ENCODE results near the gene RTL1. TPM values are rescaled to one million over a fixed set of nuclear protein-coding genes. Genes with fewer than 3 reads are reported as not detected.
A peak's percentile ranks its signal among the peaks of the same experiment; 100 is the strongest.

Gene RTL1
- total RNA-seq, 1 donor from 2014 or later: not detected

GRCh38 chr14:100854435-100854834 lies 49.1 kb downstream of the RTL1 start:
- Mint-ChIP-seq H3K4me3 (ENCODE audit: unreplicated experiment) (no peak overlapping the region), H3K36me3 (ENCODE audit: unreplicated experiment) (no peaks in the 10 kb centered on the region), H3K9me3 (ENCODE audit: unreplicated experiment) (no peaks in the 10 kb centered on the region), H3K4me1 (ENCODE audit: unreplicated experiment) (no peaks in the 10 kb centered on the region), H3K27ac (ENCODE audit: unreplicated experiment) (no peak overlapping the region), H3K27me3 (ENCODE audit: unreplicated experiment) (peaks cover 24% of the 10 kb centered on the region)
- TF ChIP-seq CTCF (IDR thresholded peaks at IDR 0.05): no peak
- no peak for DNase-seq (ENCODE audit: extremely low spot score, unreplicated experiment)

DNA sequence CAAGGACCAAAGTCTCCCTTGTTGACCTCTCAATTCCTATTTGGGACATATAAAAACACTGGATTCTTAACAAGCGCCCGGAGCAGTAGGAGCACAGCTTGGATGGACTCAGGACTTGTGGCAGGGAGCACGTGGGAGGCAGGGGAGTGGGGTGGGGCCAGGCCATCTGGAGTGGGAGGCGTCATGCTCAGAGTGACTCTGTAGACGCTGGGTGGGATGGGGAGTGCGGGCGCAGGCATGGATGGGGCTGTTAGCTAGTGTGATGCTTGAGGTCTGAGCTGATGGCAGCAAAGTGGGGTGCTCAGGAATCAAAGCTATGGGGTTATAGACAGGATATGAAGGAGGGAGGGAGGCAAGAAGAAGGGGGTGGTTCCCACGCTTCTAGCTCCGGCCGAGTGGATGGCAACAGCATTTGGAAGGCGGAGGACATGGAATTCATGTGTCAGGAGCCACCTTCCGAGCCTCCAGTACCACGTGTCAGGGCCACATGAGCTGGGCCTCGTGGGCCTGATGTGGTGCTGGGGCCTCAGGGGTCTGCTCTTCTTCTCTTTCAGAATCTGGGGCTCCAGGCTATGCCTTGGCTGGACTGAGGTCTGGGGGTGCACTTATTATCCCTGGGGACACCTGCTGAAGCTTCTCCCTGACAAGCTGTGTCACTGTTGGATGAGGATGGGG lies 51.4 kb downstream of the RTL1 start:
- H3K9me3 Mint-ChIP-seq (ENCODE audit: unreplicated experiment): no peaks in the 10 kb centered on the region
- H3K36me3 Mint-ChIP-seq (ENCODE audit: unreplicated experiment): no peaks in the 10 kb centered on the region
- DNase-seq (ENCODE audit: extremely low spot score, unreplicated experiment): no peak
- TF ChIP-seq CTCF (IDR thresholded peaks at IDR 0.05): no peak
- no peaks in the 10 kb centered on the region for H3K4me1 Mint-ChIP-seq (ENCODE audit: unreplicated experiment)
- no peak overlapping the region for H3K4me3 Mint-ChIP-seq (ENCODE audit: unreplicated experiment)
- H3K27ac Mint-ChIP-seq (ENCODE audit: unreplicated experiment): no peak overlapping the region
- H3K27me3 Mint-ChIP-seq (ENCODE audit: unreplicated experiment): peaks cover 19% of the 10 kb centered on the region

DNA sequence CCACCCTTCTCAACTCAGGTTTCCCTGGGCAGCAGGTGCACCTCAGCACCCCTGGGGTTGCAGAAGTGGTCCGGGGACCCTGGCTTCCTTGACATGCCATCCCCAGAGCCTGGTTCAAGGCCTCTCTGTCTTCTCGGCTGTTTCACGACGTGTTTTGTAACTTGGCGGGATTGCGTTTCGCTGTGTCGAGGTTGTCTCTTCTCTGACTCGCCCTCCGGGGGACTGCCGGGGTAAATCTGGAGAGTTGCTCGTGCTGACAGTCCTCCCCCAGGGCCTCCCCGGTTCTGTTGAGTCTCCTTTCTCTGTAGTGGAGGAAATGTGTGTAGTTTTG lies 52.0 kb downstream of the RTL1 start:
- no peak for DNase-seq (ENCODE audit: extremely low spot score, unreplicated experiment)
- H3K27me3 Mint-ChIP-seq (ENCODE audit: unreplicated experiment): peaks cover 15% of the 10 kb centered on the region
- H3K4me1 Mint-ChIP-seq (ENCODE audit: unreplicated experiment): no peaks in the 10 kb centered on the region
- H3K4me3 Mint-ChIP-seq (ENCODE audit: unreplicated experiment): no peak overlapping the region
- H3K27ac Mint-ChIP-seq (ENCODE audit: unreplicated experiment): no peak overlapping the region
- H3K36me3 Mint-ChIP-seq (ENCODE audit: unreplicated experiment): no peaks in the 10 kb centered on the region
- H3K9me3 Mint-ChIP-seq (ENCODE audit: unreplicated experiment): no peaks in the 10 kb centered on the region
- no peak for TF ChIP-seq CTCF (IDR thresholded peaks at IDR 0.05)

DNA sequence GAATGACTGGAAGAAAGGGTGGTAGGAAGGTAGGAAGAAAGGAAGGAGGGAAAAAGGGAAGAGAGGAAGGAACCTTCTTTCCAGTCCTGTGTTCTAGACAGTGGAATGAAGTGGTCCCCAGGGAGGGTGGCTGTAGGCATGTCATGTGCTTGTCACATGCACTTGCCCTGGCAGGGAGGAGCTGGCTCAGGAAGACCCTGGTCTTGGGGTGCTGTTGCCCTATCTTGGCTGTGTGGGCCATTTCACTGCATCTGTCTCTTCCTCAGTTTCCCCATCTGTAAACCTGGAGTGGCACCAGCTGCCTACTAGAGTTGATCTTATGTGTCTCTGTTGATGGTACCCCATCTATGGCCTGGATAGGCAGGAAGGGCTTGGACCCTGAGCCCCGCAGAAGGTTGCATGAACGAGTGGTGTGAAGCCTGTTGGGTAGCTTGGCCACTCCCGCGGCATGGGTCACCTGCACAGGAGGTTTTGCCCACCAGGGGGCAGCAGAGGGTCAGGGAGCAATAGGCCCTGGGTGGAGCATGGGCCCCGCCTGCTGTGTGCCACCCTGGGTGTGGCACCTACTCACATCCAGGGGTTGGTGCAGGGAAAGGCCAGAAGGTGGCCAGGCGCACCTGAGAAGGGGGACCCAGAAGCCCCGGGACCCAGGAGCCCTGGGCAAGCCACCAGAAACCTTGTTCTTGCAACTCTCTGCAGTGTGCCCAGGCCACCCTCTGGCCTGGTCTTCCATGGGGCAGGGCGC lies 52.5 kb downstream of the RTL1 start:
- no peaks in the 10 kb centered on the region for H3K36me3 Mint-ChIP-seq (ENCODE audit: unreplicated experiment)
- no peak overlapping the region for H3K4me3 Mint-ChIP-seq (ENCODE audit: unreplicated experiment)
- H3K9me3 Mint-ChIP-seq (ENCODE audit: unreplicated experiment): no peaks in the 10 kb centered on the region
- peaks cover 11% of the 10 kb centered on the region for H3K27me3 Mint-ChIP-seq (ENCODE audit: unreplicated experiment)
- no peaks in the 10 kb centered on the region for H3K4me1 Mint-ChIP-seq (ENCODE audit: unreplicated experiment)
- DNase-seq (ENCODE audit: extremely low spot score, unreplicated experiment): no peak
- peak; percentile 48 for TF ChIP-seq CTCF (IDR thresholded peaks at IDR 0.05)
- H3K27ac Mint-ChIP-seq (ENCODE audit: unreplicated experiment): no peak overlapping the region

GRCh38 chr14:100849115-100849781 lies 54.3 kb downstream of the RTL1 start:
- H3K4me3 Mint-ChIP-seq (ENCODE audit: unreplicated experiment): no peak overlapping the region
- DNase-seq (ENCODE audit: extremely low spot score, unreplicated experiment): no peak

More at GRCh38 chr14:100849115-100849781, 54.3 kb downstream of the RTL1 start:
- H3K27ac Mint-ChIP-seq (ENCODE audit: unreplicated experiment): no peak overlapping the region
- no peaks in the 10 kb centered on the region for H3K9me3 Mint-ChIP-seq (ENCODE audit: unreplicated experiment)
- no peak for TF ChIP-seq CTCF (IDR thresholded peaks at IDR 0.05)
- H3K27me3 Mint-ChIP-seq (ENCODE audit: unreplicated experiment): peaks cover 6% of the 10 kb centered on the region
- no peaks in the 10 kb centered on the region for H3K36me3 Mint-ChIP-seq (ENCODE audit: unreplicated experiment)
- H3K4me1 Mint-ChIP-seq (ENCODE audit: unreplicated experiment): no peaks in the 10 kb centered on the region
